SH-SY5Y (cell line): ENCODE results near the gene RHOC.

ENCODE experiments used
- GATA2 ChIP-seq: IDR thresholded peaks from 2 replicates; pipeline ENCODE4 v1.6.1; 2011; ENCODE audit warnings: mild to moderate bottlenecking, low read depth, low read length
- GATA3 ChIP-seq: IDR thresholded peaks from 2 replicates; pipeline ENCODE4 v1.6.1; 2011; ENCODE audit warnings: low read depth, mild to moderate bottlenecking, low read length, moderate library complexity

- TF ChIP-seq GATA2 (no peak), GATA3 (no peak)
Observed at GRCh38 chr1:112704934-112705627, 1.8 kb downstream of the RHOC start.
